HG03558 (cell line): ENCODE data around the gene XAGE1B.
"Not testable (repeated sequence)": the region's sequence is repeated elsewhere in the genome, so short reads cannot be mapped to it uniquely, and the experiment has no call there.

Experiments used
- ATAC-seq: cut with Tn5 transposase; IDR thresholded peaks from one replicate; pipeline ENCODE4 v1.9.1; 2021; ENCODE audit warnings: moderate number of reproducible peaks; ENCODE audit not compliant: unreplicated experiment; ENCODE audit errors: extremely low read depth

XAGE1B gene

GRCh38 chrX:52516987-52517325 lies at the start of gene XAGE1B:
TSS of gene XAGE1B (minus strand) at chrX:52517063. CDS start at chrX:52515527, 1,536 bp downstream.
- ATAC-seq = not testable (repeated sequence)

- ATAC-seq = no peak
These were observed 46.2 kb upstream of the XAGE1B start for GRCh38 chrX:52563105-52563504.

- ATAC-seq = no peak
These were observed 41.3 kb upstream of the XAGE1B start for GRCh38 chrX:52558140-52558539.

- no peak for ATAC-seq
These were observed 39.9 kb upstream of the XAGE1B start for GRCh38 chrX:52556741-52557140.

GRCh38 chrX:52553995-52554642 lies 37.3 kb upstream of the XAGE1B start:
- ATAC-seq = no peak

- ATAC-seq = not testable (repeated sequence)
These were observed 31.9 kb upstream of the XAGE1B start for GRCh38 chrX:52548769-52549168.

GRCh38 chrX:52544147-52544840 lies 27.4 kb upstream of the XAGE1B start:
- no peak for ATAC-seq

GRCh38 chrX:52542311-52542710 lies 25.4 kb upstream of the XAGE1B start:
- no peak for ATAC-seq

- not testable (repeated sequence) for ATAC-seq
These were observed 24.2 kb upstream of the XAGE1B start for GRCh38 chrX:52541051-52541450.

GRCh38 chrX:52516110-52516986 lies 515 bp downstream of the XAGE1B start:
- not testable (repeated sequence) for ATAC-seq

GRCh38 chrX:52511126-52511525 lies 5.7 kb downstream of the XAGE1B start:
- ATAC-seq = not testable (repeated sequence)

GRCh38 chrX:52509916-52510315 lies 6.9 kb downstream of the XAGE1B start:
- ATAC-seq = no peak

- no peak for ATAC-seq
These were observed 9.5 kb downstream of the XAGE1B start for GRCh38 chrX:52507331-52507730.

- no peak for ATAC-seq
These were observed 12.3 kb downstream of the XAGE1B start for GRCh38 chrX:52504551-52504950.

- ATAC-seq = not testable (repeated sequence)
These were observed 15.5 kb downstream of the XAGE1B start for GRCh38 chrX:52501362-52501761.

- not testable (repeated sequence) for ATAC-seq
These were observed 20.5 kb downstream of the XAGE1B start for GRCh38 chrX:52496419-52496772.

- not testable (repeated sequence) for ATAC-seq
These were observed 21.1 kb downstream of the XAGE1B start, which contains the start of gene XAGE1A for GRCh38 chrX:52495545-52496418. TSS of gene XAGE1A (plus strand) at chrX:52495808. CDS start at chrX:52497362, 1,554 bp downstream.

- not testable (repeated sequence) for ATAC-seq
These were observed 45.6 kb downstream of the XAGE1B start for GRCh38 chrX:52471301-52471700.
